Breast epithelium (tissue), 3 donors: ENCODE results near the gene CTIF.

ENCODE experiments used
- CTCF ChIP-seq, 3 donors: fragments of 450-650 bp; IDR thresholded peaks; one replicate each; pipeline ENCODE4 v1.5.1; 2016 to 2017; ENCODE audit warnings: antibody characterized with exemption in 3 of 3, mild to moderate bottlenecking in 3 of 3, moderate library complexity in 3 of 3
- POLR2A ChIP-seq: fragments of 450-650 bp; IDR thresholded peaks from one replicate; pipeline ENCODE4 v1.6.1; 2016; ENCODE audit warnings: antibody characterized with exemption, mild to moderate bottlenecking, moderate library complexity

GRCh38 chr18:48679236-48679635, 140.4 kb downstream of the CTIF start:
- TF ChIP-seq POLR2A (no peak), CTCF (IDR thresholded peaks at IDR 0.05) (no peak)
